AG08395 (cell line): ENCODE results near the gene SFTPB.
A peak's percentile ranks its signal among the peaks of the same experiment; 100 is the strongest.
"Not testable (repeated sequence)": the region's sequence is repeated elsewhere in the genome, so short reads cannot be mapped to it uniquely, and the experiment has no call there.

Source experiments
- DNase-seq: peaks from one replicate; pipeline ENCODE4 v3.0.0; 2012; ENCODE audit warnings: mixed read lengths, low spot score

The SFTPB gene

DNA sequence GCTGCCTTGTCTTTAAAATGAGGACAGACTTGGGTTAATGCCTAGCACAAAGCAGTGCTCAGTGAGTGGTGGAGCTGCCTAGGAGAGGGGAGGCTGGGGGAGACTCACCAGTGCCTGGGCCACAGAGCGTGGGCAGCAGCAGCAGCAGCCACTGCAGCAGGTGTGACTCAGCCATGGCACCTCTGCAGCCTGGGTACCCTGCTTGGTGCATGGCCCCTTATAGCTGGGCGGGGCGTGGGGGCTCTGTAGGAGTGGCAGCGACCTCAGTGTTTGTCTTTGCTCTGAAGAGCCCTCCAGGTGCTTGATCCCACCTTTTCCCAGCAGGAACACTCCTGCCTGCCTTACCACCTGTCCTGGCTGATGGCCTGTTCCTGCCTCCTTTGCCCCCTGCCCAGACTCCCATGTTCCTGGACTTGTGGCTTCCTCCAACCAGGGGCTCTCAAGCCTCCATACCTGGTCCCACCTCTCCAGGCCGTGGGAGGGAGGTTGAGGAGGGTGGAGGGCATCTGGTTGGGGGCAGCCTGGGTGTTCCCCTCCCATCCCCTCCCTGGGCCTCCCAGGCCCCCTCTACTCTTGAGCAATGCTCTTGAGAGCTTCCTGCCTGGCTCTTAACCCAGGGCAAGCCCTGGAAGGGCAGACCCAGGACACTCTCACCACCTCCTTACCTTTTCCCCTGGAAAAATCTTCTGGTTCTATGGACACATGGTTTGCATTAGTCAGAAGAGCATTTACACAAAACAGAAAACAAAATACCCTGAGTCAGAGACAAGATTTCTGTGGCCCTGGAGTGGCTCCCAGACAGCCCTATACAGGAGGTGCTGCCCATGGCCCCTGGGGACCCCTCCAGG is at the start of gene SFTPB:
TSS of gene SFTPB (minus strand) at position 191 of the 848 bp plus-strand sequence. CDS start at position 175, 16 bp downstream.
- peak; percentile 56 for DNase-seq

GRCh38 chr2:85717308-85718008 is 49.5 kb upstream of the SFTPB start:
- DNase-seq: peak; percentile 86

DNA sequence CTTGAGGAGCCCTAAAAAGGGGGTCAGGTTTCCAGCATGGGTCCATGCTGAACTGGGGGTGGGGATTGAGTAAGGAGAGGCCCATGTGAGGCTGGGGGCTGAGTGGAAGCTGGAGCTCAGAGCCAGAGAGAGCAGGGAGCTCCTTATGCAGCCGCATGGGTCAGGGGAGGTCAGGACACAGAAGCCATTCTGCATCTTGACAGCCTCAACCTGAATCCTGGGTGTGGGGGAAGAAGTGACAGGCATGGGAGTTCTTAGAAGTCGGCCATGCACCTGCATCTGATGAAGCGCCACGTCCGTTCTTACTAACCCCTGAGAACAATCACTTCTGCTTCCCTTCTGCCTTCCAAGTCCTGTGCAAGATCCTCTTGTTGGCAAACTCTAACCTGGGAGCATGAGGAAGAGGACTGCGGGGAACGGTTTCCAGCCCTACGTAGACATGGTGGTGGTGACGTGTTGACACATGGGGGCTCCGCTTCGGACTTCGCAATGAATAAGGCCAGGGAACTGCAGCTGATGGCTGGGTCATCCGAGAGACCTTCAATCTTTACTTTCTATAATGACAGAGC is 48.4 kb upstream of the SFTPB start:
- no peak for DNase-seq

DNA sequence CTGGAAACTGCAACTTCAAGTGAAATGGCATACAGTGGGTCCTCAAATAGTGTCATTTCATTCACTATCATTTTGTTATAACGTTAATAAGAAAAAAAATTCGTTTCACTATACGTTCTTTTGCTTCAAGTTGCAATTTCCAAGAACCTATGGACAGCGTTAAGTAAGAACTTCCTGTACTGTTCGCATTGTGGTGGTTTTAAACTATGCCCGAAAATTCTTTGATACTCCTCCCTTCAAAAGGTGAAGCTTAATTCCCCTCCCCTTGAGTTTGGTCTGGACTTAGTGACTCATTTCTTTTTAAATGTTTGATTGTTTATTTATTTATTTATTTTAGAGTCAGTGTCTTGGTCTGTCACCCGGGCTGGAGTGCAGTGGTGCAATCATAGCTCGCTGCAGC is 46.8 kb upstream of the SFTPB start:
- no peak for DNase-seq

DNA sequence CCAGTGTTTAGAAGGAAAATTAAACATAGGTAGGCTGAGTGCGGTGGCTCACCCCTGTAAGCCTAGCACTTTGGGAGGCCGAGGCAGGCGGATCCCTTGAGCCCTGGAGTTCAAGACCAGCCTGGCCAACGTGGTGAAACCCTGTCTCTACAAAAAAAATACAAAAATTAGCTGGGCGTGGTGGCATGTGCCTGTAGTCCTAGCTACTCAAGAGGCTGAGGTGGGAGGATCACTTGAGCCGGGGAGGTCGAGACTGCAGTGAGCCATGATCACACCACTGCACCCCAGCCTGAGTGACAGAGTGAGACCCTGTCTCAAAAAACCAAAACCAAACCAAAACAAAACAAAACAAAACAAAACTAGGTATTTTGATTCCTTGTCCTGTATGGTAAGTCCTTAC is 46.4 kb upstream of the SFTPB start:
- DNase-seq: not testable (repeated sequence)

GRCh38 chr2:85713836-85714235 is 45.8 kb upstream of the SFTPB start:
- DNase-seq: no peak

- no peak for DNase-seq
Observed at GRCh38 chr2:85712849-85713612, 45.0 kb upstream of the SFTPB start.

- DNase-seq: no peak
Observed at GRCh38 chr2:85712336-85712735, 44.3 kb upstream of the SFTPB start.

DNA sequence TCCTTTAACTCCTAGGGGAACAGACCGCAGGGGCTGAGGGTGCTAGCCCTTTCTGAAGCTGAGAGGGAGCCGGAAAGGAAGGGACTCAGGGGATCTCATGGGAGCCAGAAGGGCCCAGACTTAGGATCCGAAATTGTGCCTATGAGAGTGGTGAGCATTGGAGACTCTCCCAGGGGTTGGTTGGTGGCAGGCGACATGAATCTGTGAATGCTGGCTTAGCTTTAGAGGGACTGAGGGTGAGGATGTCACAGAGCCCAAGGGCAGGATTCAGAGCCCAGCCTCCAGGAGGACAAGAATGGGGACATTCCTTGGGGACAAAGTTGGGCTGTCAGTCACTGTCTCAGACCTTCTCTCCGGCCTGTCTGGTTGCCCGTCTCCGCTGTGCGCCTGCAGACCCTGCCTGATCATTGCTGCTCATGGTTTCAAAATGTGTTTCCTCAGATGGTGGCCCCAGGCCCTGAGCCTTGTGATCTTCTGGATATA is 43.6 kb upstream of the SFTPB start:
- DNase-seq: no peak

DNA sequence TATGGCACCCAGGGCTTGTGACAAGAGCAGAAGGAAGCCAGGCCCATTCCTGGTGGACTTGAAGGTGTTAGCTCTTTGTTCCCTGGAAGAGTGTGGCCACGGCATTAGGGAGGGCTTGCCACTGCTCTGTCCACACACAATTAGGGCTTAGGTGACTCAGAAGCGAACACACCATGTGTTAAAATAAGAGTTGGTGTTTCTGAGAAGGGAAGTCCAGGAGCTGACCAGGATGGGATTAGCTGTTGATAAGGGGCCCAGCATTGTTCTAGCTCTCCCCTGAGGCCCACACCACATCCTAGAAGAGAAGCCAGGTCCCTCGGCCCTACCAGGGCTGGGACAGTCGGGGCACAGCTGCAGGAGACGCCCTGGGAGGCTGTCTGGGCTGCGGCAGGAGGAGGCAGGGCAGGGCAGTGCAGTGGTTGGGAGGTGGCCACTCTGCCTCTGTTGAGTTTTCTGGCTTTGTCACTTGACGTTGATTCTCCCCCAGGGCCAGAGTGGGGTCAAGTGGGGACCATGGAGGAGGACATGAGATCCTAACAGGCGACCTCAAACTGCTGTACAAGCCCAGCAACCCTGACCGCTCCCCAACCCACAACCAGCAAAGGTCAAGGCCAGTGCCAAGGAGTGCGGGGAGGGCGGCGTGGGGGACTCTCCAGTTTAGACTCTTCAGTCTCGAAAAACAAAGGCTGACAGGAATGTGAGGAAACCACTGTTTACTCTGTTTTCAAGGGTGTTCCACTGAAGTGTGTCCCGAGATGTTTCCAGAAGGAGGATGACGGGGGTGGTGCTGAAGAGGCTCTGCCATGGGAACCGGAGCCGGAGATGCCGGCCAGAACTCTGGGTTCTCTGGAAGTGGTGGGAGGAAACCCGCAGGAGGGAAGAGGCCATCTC is 42.9 kb upstream of the SFTPB start:
- DNase-seq: no peak

- no peak for DNase-seq
Observed at GRCh38 chr2:85709401-85709811, 41.4 kb upstream of the SFTPB start.

- no peak for DNase-seq
Observed at GRCh38 chr2:85708641-85709040, 40.6 kb upstream of the SFTPB start.

GRCh38 chr2:85707304-85707703 is 39.3 kb upstream of the SFTPB start:
- peak; percentile 79 for DNase-seq

DNA sequence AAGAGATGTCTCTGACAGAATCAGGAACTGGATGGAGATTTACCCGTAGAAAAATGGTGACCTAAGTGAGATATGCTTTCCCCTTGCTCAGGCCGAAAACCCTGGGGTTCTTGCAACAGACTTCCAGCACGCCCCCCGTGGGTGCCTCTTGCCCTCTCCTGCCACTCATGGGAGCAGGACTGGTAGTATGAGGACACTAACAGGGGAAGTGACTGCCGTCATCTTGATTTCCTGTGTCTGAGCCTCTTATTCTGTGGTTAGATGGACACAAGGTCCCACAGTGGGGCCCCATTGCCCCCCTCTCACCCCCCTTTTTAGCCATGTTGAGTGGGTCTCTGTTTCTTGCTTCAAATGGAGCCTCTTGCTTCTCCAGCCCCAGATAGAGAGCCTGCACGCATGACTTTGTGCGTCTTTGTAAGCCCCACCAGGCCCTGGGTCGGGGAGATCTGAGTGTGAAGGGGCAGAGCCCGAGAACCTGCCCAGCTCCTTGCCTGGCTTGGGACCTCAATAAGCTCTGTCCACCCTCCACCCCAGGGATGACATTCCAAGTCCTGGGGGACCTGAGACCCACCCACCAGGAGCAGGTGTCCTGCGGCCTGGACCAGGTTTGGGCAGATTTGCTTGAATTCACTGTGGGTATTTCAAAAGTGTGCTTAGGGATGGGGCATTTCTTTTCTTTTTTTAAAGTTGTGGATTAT is 38.7 kb upstream of the SFTPB start:
- no peak for DNase-seq

DNA sequence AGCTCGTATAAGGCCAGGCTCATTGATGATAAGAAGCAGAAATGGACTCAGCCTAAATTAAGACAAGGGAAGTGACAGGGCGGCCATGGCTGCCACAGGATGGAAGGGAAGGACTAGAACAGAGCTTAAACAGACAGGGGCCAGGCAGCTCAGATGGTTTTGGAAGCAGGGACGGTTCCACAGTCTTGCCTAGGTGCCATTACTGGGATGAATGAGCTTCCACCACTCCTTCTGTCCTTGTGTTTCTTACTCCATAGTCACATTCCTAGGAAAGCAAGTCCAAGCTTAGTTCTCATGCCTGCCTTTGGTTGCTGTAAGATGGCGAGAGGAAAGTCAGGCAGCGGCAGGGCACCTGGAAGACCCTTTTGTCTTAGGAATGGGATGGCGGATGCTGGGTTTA is 38.1 kb upstream of the SFTPB start:
- no peak for DNase-seq

- DNase-seq: peak; percentile 81
Observed at GRCh38 chr2:85705680-85706039, 37.7 kb upstream of the SFTPB start.

DNA sequence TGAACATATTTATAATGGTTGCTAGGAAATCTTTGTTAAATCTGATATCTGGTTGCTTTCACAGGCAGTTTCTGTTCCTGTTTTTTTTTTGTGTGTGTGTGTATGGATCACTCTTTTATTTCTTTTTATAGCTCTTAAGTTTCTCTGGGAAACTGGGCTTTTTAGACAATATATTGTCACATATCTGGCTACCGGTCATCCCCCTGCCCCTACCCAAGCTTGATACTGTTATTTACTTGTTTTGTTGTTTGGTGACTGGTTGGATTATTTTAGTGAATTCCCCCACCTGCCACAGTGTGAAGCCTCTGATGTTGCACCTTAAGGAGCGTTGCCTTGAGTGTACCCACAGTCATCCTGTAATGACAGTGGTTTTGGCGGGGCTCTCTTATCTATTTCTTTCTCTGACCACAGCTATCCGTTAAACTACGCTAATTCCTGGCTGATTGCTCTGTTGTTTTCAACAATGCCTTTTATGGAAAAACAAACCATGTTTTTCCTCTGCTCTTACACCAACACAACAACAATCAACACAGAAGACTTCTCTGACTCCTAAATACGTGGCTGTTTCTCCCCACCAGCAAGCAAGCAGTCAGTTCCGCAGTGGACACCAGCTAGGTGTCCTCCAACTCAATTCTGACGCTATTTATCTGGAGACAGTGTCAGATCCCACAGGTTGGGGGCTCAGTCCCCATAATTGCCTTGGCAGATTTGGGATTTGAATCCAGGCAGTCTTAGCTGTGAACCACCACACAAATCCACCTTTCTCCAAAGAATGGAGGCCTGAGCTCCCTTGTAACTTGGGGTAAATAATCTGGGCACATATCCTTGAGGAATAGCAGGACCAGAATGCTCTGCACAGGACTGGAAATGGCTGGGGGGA is 37.0 kb upstream of the SFTPB start:
- DNase-seq: no peak

DNA sequence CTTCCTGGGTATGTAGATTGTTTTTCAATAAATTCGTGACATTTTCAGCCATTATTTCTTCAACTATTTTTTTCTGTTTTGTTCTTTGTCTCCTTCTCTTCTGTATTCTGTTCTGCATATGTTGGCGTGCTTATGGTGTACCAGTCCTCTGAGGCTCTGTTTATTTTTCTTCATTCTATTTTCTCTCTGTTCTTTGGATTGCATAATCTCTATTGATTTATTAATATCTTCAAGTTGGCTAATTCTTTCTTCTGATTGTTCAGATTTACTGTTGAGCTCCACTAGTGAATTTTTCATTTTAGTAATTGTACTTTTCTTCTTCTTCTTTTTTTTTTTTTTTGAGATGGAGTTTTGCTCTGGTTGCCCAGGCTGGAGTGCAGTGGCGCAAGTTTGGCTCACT is 36.0 kb upstream of the SFTPB start:
- no peak for DNase-seq

DNA sequence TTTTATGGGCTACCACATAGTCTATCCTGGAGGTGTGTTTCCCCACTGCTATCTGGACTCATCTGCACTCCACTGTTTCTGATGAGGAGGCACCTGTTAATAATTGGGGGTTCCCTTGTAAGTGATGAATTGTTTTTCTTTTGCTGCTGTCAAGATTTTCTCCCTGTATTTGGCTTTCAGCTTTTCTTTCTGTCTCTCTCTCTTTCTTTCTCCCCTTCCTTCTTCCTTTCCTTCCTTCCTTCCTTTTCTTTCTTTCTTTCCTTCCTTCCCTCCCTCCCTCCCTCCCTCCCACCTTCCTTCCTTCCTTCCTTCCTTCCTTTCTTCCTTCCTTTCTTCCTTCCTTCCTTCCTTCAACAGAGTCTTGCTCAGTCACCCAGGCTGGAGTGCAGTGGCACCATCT is 35.3 kb upstream of the SFTPB start:
- DNase-seq: no peak

- DNase-seq: no peak
Observed at GRCh38 chr2:85702800-85703199, 34.8 kb upstream of the SFTPB start.
